Dendritic cell treated with granulocyte-macrophage colony-stimulating factor and Interleukin-4, amounts not matched to agents 40 ng/mL and 50 ng/mL, for 4 days (primary cell): Measurements from ENCODE around the gene DDX52.

Source experiments
- H3K27ac Mint-ChIP-seq: one replicate; pipeline ENCODE4 v1.8.0; 2022; ENCODE audit warnings: mild to moderate bottlenecking, mixed read lengths
- H3K27me3 Mint-ChIP-seq: one replicate; pipeline ENCODE4 v1.8.0; 2022; ENCODE audit warnings: mild to moderate bottlenecking, mixed read lengths
- H3K36me3 Mint-ChIP-seq: one replicate; pipeline ENCODE4 v1.8.0; 2022; ENCODE audit warnings: low read depth, mixed read lengths
- H3K4me1 Mint-ChIP-seq: one replicate; pipeline ENCODE4 v1.8.0; 2022; ENCODE audit warnings: low read depth, mixed read lengths
- H3K4me3 Mint-ChIP-seq: one replicate; pipeline ENCODE4 v1.8.0; 2022; ENCODE audit warnings: mild to moderate bottlenecking, moderate library complexity, mixed read lengths
- H3K9me3 Mint-ChIP-seq: one replicate; pipeline ENCODE4 v1.8.0; 2022; ENCODE audit warnings: mixed read lengths
- intact Hi-C: fragments of 100-400 bp; cut with micrococcal nuclease; formaldehyde crosslinking; loops from one replicate; pipeline ENCODE4 v1.15.0; 2022

The DDX52 gene

GRCh38 chr17:37592291-37592690 lies 51.0 kb downstream of the DDX52 start:
- Mint-ChIP-seq H3K4me3 (no peak overlapping the region), H3K27ac (no peak overlapping the region), H3K27me3 (no peaks in the 10 kb centered on the region), H3K9me3 (no peaks in the 10 kb centered on the region), H3K4me1 (no peaks in the 10 kb centered on the region), H3K36me3 (peaks cover 82% of the 10 kb centered on the region)
- intact Hi-C loops = loop anchor here (5.0 kb wide), 1 partner anchor 50 kb away; no protein-coding TSS in a partner anchor

DNA sequence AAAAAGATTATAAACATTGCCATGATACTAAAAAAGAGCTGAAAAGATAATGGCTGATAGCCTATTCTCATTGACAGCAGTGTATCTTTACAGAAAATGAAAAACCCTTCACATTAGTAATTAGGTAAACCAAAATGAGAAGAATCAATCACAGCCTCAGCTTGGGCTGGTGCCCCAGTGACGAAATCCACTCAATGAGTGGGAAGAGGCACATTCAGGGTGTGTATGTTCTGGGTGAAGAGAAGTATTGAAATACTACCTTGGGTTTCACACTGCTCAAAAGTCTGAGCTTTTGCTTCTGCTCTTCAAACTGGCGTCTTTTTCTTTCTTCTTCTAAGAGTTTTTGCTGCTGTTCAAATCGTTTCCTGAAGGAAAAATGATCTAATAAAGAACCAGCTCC lies 58.2 kb downstream of the DDX52 start:
- Mint-ChIP-seq H3K4me1 (no peaks in the 10 kb centered on the region), H3K36me3 (peaks cover 90% of the 10 kb centered on the region), H3K4me3 (no peak overlapping the region), H3K27me3 (no peaks in the 10 kb centered on the region), H3K27ac (no peak overlapping the region), H3K9me3 (no peaks in the 10 kb centered on the region)
- intact Hi-C loops = no loop called here

DNA sequence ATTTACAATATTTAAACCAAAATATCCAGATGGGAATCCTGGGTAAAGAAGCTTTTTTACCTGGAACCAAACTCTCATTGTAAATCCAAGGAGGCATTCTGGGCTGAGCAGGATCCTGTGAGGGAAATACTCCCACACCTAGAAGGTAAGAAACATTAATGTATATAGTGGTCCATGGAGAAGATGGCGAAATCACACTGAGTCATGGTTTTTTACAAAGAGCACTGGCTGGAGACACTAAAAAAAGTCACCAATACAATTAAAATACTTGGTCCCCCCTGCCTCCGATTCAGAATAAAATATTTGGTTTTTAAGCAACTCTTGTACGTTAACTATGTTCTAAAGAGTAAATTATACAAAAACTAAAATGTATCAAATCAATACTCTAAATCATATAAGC lies 67.0 kb downstream of the DDX52 start:
- Mint-ChIP-seq H3K4me3 (no peak overlapping the region), H3K27me3 (no peaks in the 10 kb centered on the region), H3K36me3 (peaks cover 93% of the 10 kb centered on the region), H3K27ac (no peak overlapping the region), H3K9me3 (no peaks in the 10 kb centered on the region), H3K4me1 (no peaks in the 10 kb centered on the region)
- intact Hi-C loops = no loop called here

- intact Hi-C loops = no loop called here
- no peak overlapping the region for H3K27ac Mint-ChIP-seq
- H3K4me3 Mint-ChIP-seq = no peak overlapping the region
- no peaks in the 10 kb centered on the region for H3K9me3 Mint-ChIP-seq
- no peaks in the 10 kb centered on the region for H3K27me3 Mint-ChIP-seq
- no peaks in the 10 kb centered on the region for H3K4me1 Mint-ChIP-seq
- peaks cover 92% of the 10 kb centered on the region for H3K36me3 Mint-ChIP-seq
Observed at GRCh38 chr17:37574427-37574826, 68.8 kb downstream of the DDX52 start.

DNA sequence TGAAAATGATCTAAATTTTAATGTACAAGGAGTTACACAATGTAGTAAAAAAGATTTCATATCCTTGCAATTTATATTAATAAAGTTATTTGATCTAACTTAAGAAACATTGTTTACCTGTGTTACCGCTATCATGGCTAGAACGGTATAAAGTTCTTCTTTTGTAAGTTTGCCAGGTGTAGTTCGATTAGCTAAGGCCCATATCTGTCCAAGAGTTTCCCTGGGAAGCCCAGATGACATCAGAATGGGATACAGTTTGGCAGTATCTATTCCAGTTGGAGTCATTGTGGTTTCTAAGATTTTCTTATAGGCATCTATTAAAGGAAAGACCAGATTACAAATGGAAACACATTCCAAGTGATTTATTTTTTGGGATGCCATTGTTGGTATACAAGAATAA lies 71.6 kb downstream of the DDX52 start:
- Mint-ChIP-seq H3K27ac (no peak overlapping the region), H3K9me3 (no peaks in the 10 kb centered on the region), H3K4me3 (no peak overlapping the region), H3K36me3 (peaks cover 92% of the 10 kb centered on the region), H3K4me1 (peaks cover 6% of the 10 kb centered on the region), H3K27me3 (no peaks in the 10 kb centered on the region)
- intact Hi-C loops = no loop called here

DNA sequence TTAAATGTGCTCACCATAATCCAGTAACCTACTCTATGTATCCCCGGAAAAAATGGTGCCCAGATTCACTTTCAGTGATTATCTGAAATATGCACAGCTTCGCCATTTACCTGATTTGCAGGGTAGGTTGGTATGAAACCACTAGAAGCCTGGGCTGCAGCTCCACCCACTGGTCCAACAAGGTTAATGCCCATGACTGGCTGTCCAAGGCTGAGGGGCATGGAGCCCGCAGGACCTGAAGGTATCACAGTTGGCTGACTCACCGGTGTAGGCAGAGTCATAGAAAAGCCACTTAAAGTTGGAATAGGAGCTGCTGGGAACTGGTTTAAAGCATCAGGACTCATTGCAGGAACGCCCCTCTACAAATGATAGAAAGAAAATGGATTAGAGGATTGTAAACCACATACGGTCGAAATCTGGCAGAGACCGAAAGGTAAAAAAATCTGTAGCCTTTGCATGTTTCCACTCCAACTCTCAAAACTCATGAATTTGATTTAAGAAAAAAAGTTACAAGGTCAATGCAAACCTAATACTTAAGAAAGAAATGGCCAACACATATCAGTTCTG lies 72.6 kb downstream of the DDX52 start:
- H3K27ac Mint-ChIP-seq = no peak overlapping the region
- H3K36me3 Mint-ChIP-seq = peaks cover 99% of the 10 kb centered on the region
- H3K27me3 Mint-ChIP-seq = no peaks in the 10 kb centered on the region
- H3K9me3 Mint-ChIP-seq = no peaks in the 10 kb centered on the region
- no peak overlapping the region for H3K4me3 Mint-ChIP-seq
- intact Hi-C loops = no loop called here
- peaks cover 6% of the 10 kb centered on the region for H3K4me1 Mint-ChIP-seq

GRCh38 chr17:37568350-37569053 lies 74.7 kb downstream of the DDX52 start:
- no peaks in the 10 kb centered on the region for H3K9me3 Mint-ChIP-seq
- no peak overlapping the region for H3K4me3 Mint-ChIP-seq
- peaks cover 99% of the 10 kb centered on the region for H3K36me3 Mint-ChIP-seq
- intact Hi-C loops = no loop called here
- H3K27me3 Mint-ChIP-seq = no peaks in the 10 kb centered on the region
- H3K4me1 Mint-ChIP-seq = peaks cover 6% of the 10 kb centered on the region
- no peak overlapping the region for H3K27ac Mint-ChIP-seq

DNA sequence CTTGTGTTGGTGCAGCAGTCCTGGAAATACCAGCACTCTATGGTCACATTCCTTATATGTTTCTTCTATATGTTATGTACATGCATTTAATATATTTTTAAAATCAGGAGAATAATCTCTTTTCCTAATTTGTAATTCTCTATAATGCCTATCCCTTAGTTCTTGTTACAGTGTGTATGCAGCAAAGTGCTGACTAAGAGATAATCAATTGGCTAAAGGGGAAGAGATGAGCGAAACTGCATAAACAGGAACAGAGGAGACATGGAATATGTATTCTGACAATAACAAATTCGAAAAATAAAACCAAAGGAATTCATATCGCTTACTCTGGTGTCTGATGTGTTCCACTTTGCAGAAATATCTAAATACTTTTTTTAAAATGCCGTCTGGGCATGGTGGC lies 75.7 kb downstream of the DDX52 start:
- no peak overlapping the region for H3K4me3 Mint-ChIP-seq

DNA sequence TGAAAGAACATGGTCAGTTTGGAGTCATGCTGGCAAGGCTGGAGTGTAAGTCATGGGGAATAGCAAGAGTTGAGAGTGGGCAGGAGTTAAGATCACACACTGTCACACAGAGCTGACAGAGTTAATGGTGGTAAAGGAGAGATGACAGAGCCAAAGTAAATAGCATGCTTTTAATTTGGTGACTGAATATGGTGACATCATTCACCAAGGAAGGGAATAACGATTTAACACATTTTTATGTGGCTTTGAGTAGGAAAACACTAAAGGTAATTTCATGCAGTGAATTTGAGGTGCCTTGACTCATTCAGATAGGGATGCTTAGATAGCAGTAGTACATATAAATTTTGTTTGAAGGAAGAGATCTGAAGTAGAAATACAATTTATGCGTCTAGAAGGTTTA lies 76.1 kb downstream of the DDX52 start:
- H3K4me3 Mint-ChIP-seq = no peak overlapping the region
- H3K27ac Mint-ChIP-seq = no peak overlapping the region
- no peaks in the 10 kb centered on the region for H3K9me3 Mint-ChIP-seq
- intact Hi-C loops = no loop called here
- H3K36me3 Mint-ChIP-seq = peaks cover 91% of the 10 kb centered on the region
- H3K4me1 Mint-ChIP-seq = peaks cover 6% of the 10 kb centered on the region
- H3K27me3 Mint-ChIP-seq = no peaks in the 10 kb centered on the region

More for the DNA sequence above, 75.7 kb downstream of the DDX52 start:
- Mint-ChIP-seq H3K27me3 (no peaks in the 10 kb centered on the region), H3K9me3 (no peaks in the 10 kb centered on the region), H3K4me1 (peaks cover 6% of the 10 kb centered on the region), H3K36me3 (peaks cover 91% of the 10 kb centered on the region), H3K27ac (no peak overlapping the region)
- intact Hi-C loops = no loop called here

GRCh38 chr17:37564252-37564651 lies 79.0 kb downstream of the DDX52 start:
- H3K27ac Mint-ChIP-seq = no peak overlapping the region
- peaks cover 6% of the 10 kb centered on the region for H3K4me1 Mint-ChIP-seq
- H3K27me3 Mint-ChIP-seq = no peaks in the 10 kb centered on the region
- intact Hi-C loops = no loop called here
- H3K4me3 Mint-ChIP-seq = no peak overlapping the region
- no peaks in the 10 kb centered on the region for H3K9me3 Mint-ChIP-seq
- H3K36me3 Mint-ChIP-seq = peaks cover 93% of the 10 kb centered on the region

GRCh38 chr17:37562016-37562745 lies 81.1 kb downstream of the DDX52 start:
- no peak overlapping the region for H3K4me3 Mint-ChIP-seq
- intact Hi-C loops = no loop called here
- no peak overlapping the region for H3K27ac Mint-ChIP-seq
- no peaks in the 10 kb centered on the region for H3K27me3 Mint-ChIP-seq
- peaks cover 4% of the 10 kb centered on the region for H3K4me1 Mint-ChIP-seq
- H3K9me3 Mint-ChIP-seq = no peaks in the 10 kb centered on the region
- H3K36me3 Mint-ChIP-seq = peaks cover 93% of the 10 kb centered on the region
